GM21447 (cell line): ENCODE measurements around the gene TAGLN3.
A peak's percentile ranks its signal among the peaks of the same experiment; 100 is the strongest.

Source experiments
- ATAC-seq: cut with Tn5 transposase; IDR thresholded peaks from one replicate; pipeline ENCODE4 v1.9.1; 2021; ENCODE audit not compliant: unreplicated experiment

TAGLN3 gene

GRCh38 chr3:111976254-111976653 lies 22.5 kb upstream of the TAGLN3 start:
- ATAC-seq, result no peak

GRCh38 chr3:111978583-111979433 lies 19.9 kb upstream of the TAGLN3 start, which contains the start of gene ABHD10:
TSS of gene ABHD10 (plus strand) at chr3:111979026. CDS start at chr3:111979062, 36 bp downstream.
- ATAC-seq, result peak; percentile 95

- peak; percentile 40 for ATAC-seq
Measured at GRCh38 chr3:111979434-111980038, 19.2 kb upstream of the TAGLN3 start.

- no peak for ATAC-seq
Measured at GRCh38 chr3:111980716-111981456, 17.8 kb upstream of the TAGLN3 start.

GRCh38 chr3:111981457-111981763 lies 17.3 kb upstream of the TAGLN3 start:
- ATAC-seq, result no peak

GRCh38 chr3:111984636-111985298 lies 14.0 kb upstream of the TAGLN3 start:
- ATAC-seq, result no peak

- no peak for ATAC-seq
Measured at GRCh38 chr3:111986800-111987199, 11.9 kb upstream of the TAGLN3 start.

GRCh38 chr3:111989061-111989678 lies 9.6 kb upstream of the TAGLN3 start:
- peak; percentile 93 for ATAC-seq

- no peak for ATAC-seq
Measured at GRCh38 chr3:111993038-111993437, 5.7 kb upstream of the TAGLN3 start.

- ATAC-seq, result no peak
Measured at GRCh38 chr3:111999484-112000324, 982 bp downstream of the TAGLN3 start.

- ATAC-seq, result no peak
Measured at GRCh38 chr3:112000367-112000771, 1.6 kb downstream of the TAGLN3 start.

- ATAC-seq, result no peak
Measured at GRCh38 chr3:112000966-112001365, 2.2 kb downstream of the TAGLN3 start.

- ATAC-seq, result no peak
Measured at GRCh38 chr3:112001526-112001925, 2.8 kb downstream of the TAGLN3 start.

GRCh38 chr3:112002096-112002971 lies 3.6 kb downstream of the TAGLN3 start:
- ATAC-seq, result no peak

GRCh38 chr3:112003321-112004080 lies 4.8 kb downstream of the TAGLN3 start:
- ATAC-seq, result no peak

GRCh38 chr3:112004187-112004586 lies 5.5 kb downstream of the TAGLN3 start:
- ATAC-seq, result no peak

GRCh38 chr3:112004669-112005068 lies 5.9 kb downstream of the TAGLN3 start:
- no peak for ATAC-seq

- ATAC-seq, result no peak
Measured at GRCh38 chr3:112005091-112005672, 6.5 kb downstream of the TAGLN3 start.
